GM18517 (cell line): ENCODE measurements around the gene GPAT3.
A peak's percentile ranks its signal among the peaks of the same experiment; 100 is the strongest.
"Not testable (repeated sequence)": the region's sequence is repeated elsewhere in the genome, so short reads cannot be mapped to it uniquely, and the experiment has no call there.

Experiments
- ATAC-seq: cut with Tn5 transposase; IDR thresholded peaks from one replicate; pipeline ENCODE4 v1.9.1; 2021; ENCODE audit warnings: mild to moderate bottlenecking, moderate library complexity; ENCODE audit not compliant: unreplicated experiment

Gene GPAT3

GRCh38 chr4:83548151-83548905 is 12.4 kb downstream of the GPAT3 start:
- peak; percentile 85 for ATAC-seq

- no peak for ATAC-seq
These were observed 16.2 kb downstream of the GPAT3 start for GRCh38 chr4:83552083-83552482.

GRCh38 chr4:83552924-83553323 is 17.0 kb downstream of the GPAT3 start:
- ATAC-seq = peak; percentile 74

GRCh38 chr4:83556006-83556707 is 20.2 kb downstream of the GPAT3 start:
- ATAC-seq = no peak

GRCh38 chr4:83556816-83557215 is 20.9 kb downstream of the GPAT3 start:
- no peak for ATAC-seq

- no peak for ATAC-seq
These were observed 22.2 kb downstream of the GPAT3 start for GRCh38 chr4:83558059-83558653.

- ATAC-seq = no peak
These were observed 22.8 kb downstream of the GPAT3 start for GRCh38 chr4:83558680-83559079.

GRCh38 chr4:83560523-83560922 is 24.6 kb downstream of the GPAT3 start:
- no peak for ATAC-seq

GRCh38 chr4:83561381-83561780 is 25.5 kb downstream of the GPAT3 start:
- no peak for ATAC-seq

- ATAC-seq = no peak
These were observed 28.1 kb downstream of the GPAT3 start for GRCh38 chr4:83563998-83564397.

- ATAC-seq = no peak
These were observed 32.2 kb downstream of the GPAT3 start for GRCh38 chr4:83568062-83568461.

GRCh38 chr4:83569429-83569828 is 33.5 kb downstream of the GPAT3 start:
- no peak for ATAC-seq

- peak; percentile 79 for ATAC-seq
These were observed 34.1 kb downstream of the GPAT3 start for GRCh38 chr4:83569987-83570386.

- ATAC-seq = no peak
These were observed 36.9 kb downstream of the GPAT3 start for GRCh38 chr4:83572848-83573247.

GRCh38 chr4:83574247-83574646 is 38.3 kb downstream of the GPAT3 start:
- ATAC-seq = no peak

- ATAC-seq = not testable (repeated sequence)
These were observed 40.3 kb downstream of the GPAT3 start for GRCh38 chr4:83576237-83576636.

GRCh38 chr4:83581411-83582288 is 45.7 kb downstream of the GPAT3 start:
- ATAC-seq = peak; percentile 83

- ATAC-seq = peak; percentile 66
These were observed 46.4 kb downstream of the GPAT3 start for GRCh38 chr4:83582289-83582785.

- ATAC-seq = no peak
These were observed 50.1 kb downstream of the GPAT3 start for GRCh38 chr4:83585982-83586508.

- no peak for ATAC-seq
These were observed 53.4 kb downstream of the GPAT3 start for GRCh38 chr4:83589279-83589678.

- no peak for ATAC-seq
These were observed 55.1 kb downstream of the GPAT3 start for GRCh38 chr4:83591056-83591455.
